HepG2 (cell line): ENCODE data around the gene TMEM41B. TPM values are rescaled to one million over a fixed set of nuclear protein-coding genes. Genes with fewer than 3 reads are reported as not detected.
A peak's percentile ranks its signal among the peaks of the same experiment; 100 is the strongest.

Experiments
- AGO1 ChIP-seq: fragments of 200-400 bp; formaldehyde crosslinking; IDR thresholded peaks from 2 replicates; pipeline ENCODE4 v1.6.1; 2017; ENCODE audit warnings: mild to moderate bottlenecking, low read depth, low read length, moderate library complexity; ENCODE audit not compliant: poor library complexity, severe bottlenecking
- CBFB ChIP-seq: sonication (generic); formaldehyde crosslinking; IDR thresholded peaks from 2 replicates; pipeline ENCODE4 v1.4.0; 2020; ENCODE audit warnings: missing genetic modification reagents
- ESRRA ChIP-seq: sonication (generic); formaldehyde crosslinking; IDR thresholded peaks from 2 replicates; pipeline ENCODE4 v1.5.1; 2020; ENCODE audit warnings: mild to moderate bottlenecking, low read depth, missing genetic modification reagents
- MYC ChIP-seq: sonication (generic); formaldehyde crosslinking; IDR thresholded peaks from 2 replicates; pipeline ENCODE4 v1.9.0; 2021; ENCODE audit warnings: missing genetic modification reagents, borderline replicate concordance
- POLR2AphosphoS5 ChIP-seq: IDR thresholded peaks from 2 replicates; pipeline ENCODE4 v1.6.1; 2012; ENCODE audit warnings: low read depth, low read length
- RFX5 ChIP-seq: IDR thresholded peaks from 2 replicates; pipeline ENCODE4 v1.6.1; 2011; ENCODE audit warnings: low read depth, low read length, improper control_type of control experiment
- SAFB2 ChIP-seq: sonication (generic); formaldehyde crosslinking; IDR thresholded peaks from 2 replicates; pipeline ENCODE4 v1.5.1; 2020; ENCODE audit warnings: missing genetic modification reagents, low read depth, mild to moderate bottlenecking, borderline replicate concordance
- SALL1 ChIP-seq: sonication (generic); formaldehyde crosslinking; IDR thresholded peaks from 2 replicates; pipeline ENCODE4 v1.8.0; 2022; ENCODE audit warnings: mild to moderate bottlenecking, missing genetic modification reagents
- ZBTB26 ChIP-seq: IDR thresholded peaks from 2 replicates; pipeline ENCODE4 v1.6.1; 2016; ENCODE audit warnings: missing compliant biosample characterization, missing genetic modification reagents, borderline replicate concordance
- ZNF329 ChIP-seq: sonication (generic); formaldehyde crosslinking; IDR thresholded peaks from 2 replicates; pipeline ENCODE4 v1.9.0; 2021; ENCODE audit warnings: low read depth, mild to moderate bottlenecking, missing genetic modification reagents
- ZNF616 ChIP-seq: sonication (generic); formaldehyde crosslinking; IDR thresholded peaks from 2 replicates; pipeline ENCODE4 v1.5.0; 2020; ENCODE audit warnings: low read depth, mild to moderate bottlenecking, missing genetic modification reagents
- polyA plus RNA-seq, 8 experiments: library from polyadenylated mRNA; depleted of rRNA in 3 of 8; stranded (reverse) in 7 of 8; unstranded in 1 of 8; fragments of >200 nt; fragmentation: Illumina TruSeq in 4 of 8; extraction: Trizol in 4 of 8; gene quantifications; 2 replicates each; pipeline versions ENCODE4 v1.2.1 to v1.2.3, GENCODE V29; 2011 to 2016; ENCODE audit warnings: low read depth in 4 of 8, missing spikeins in 1 of 8, mixed read lengths in 1 of 8; ENCODE audit not compliant: insufficient read depth in 1 of 8
- total RNA-seq, 5 experiments: library from RNA; depleted of rRNA; stranded (reverse); fragments of >200 nt; fragmentation: Illumina TruSeq; extraction: Trizol; gene quantifications; 2 replicates each; pipeline ENCODE4 v1.2.3, GENCODE V29; 2016; ENCODE audit warnings: low read depth in 1 of 5
- TF ChIP-seq, protein P1 (sequence below): sonication (generic); formaldehyde crosslinking; IDR thresholded peaks from 2 replicates; pipeline ENCODE4 v1.9.0; 2022; ENCODE audit warnings: low read depth, missing genetic modification reagents
- TF ChIP-seq, protein P2 (sequence below): sonication (generic); formaldehyde crosslinking; IDR thresholded peaks from 2 replicates; pipeline ENCODE4 v1.9.0; 2021; ENCODE audit warnings: missing genetic modification reagents, borderline replicate concordance

The TMEM41B gene
- total and polyA plus RNA-seq, 2 of the 13 experiments (the other 11 are each of a cell fraction or from before 2014, with no cell fraction given), result 36.8 to 48.1 TPM

- TF ChIP-seq POLR2AphosphoS5 (peak; percentile 73), SAFB2 (CRISPR knock-in tag) (peak; percentile 52; the same call in 1 of the 2 replicates), SALL1 (peak; percentile 69), ESRRA (CRISPR knock-in tag) (0 out of 2 replicates have a peak, but pooled peaks have one; percentile 37), ZNF616 (CRISPR knock-in tag) (peak; percentile 32; the same call in 1 of the 2 replicates), AGO1 (peak; percentile 52), ZBTB26 (CRISPR knock-in tag) (no peak; the same call in 1 of the 2 replicates), MYC (CRISPR knock-in tag) (peak; percentile 85), ZNF329 (peak; percentile 25; the same call in 1 of the 2 replicates), RFX5 (peak; percentile 13; the same call in 1 of the 2 replicates), CBFB (CRISPR knock-in tag) (0 out of 2 replicates have a peak, but pooled peaks have one; percentile 0)
- TF ChIP-seq, protein P1, sequence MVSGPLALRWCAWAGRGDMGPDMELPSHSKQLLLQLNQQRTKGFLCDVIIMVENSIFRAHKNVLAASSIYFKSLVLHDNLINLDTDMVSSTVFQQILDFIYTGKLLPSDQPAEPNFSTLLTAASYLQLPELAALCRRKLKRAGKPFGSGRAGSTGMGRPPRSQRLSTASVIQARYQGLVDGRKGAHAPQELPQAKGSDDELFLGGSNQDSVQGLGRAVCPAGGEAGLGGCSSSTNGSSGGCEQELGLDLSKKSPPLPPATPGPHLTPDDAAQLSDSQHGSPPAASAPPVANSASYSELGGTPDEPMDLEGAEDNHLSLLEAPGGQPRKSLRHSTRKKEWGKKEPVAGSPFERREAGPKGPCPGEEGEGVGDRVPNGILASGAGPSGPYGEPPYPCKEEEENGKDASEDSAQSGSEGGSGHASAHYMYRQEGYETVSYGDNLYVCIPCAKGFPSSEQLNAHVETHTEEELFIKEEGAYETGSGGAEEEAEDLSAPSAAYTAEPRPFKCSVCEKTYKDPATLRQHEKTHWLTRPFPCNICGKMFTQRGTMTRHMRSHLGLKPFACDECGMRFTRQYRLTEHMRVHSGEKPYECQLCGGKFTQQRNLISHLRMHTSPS (CRISPR knock-in tag), result 0 out of 2 replicates have a peak, but pooled peaks have one; percentile 16
- TF ChIP-seq, protein P2, sequence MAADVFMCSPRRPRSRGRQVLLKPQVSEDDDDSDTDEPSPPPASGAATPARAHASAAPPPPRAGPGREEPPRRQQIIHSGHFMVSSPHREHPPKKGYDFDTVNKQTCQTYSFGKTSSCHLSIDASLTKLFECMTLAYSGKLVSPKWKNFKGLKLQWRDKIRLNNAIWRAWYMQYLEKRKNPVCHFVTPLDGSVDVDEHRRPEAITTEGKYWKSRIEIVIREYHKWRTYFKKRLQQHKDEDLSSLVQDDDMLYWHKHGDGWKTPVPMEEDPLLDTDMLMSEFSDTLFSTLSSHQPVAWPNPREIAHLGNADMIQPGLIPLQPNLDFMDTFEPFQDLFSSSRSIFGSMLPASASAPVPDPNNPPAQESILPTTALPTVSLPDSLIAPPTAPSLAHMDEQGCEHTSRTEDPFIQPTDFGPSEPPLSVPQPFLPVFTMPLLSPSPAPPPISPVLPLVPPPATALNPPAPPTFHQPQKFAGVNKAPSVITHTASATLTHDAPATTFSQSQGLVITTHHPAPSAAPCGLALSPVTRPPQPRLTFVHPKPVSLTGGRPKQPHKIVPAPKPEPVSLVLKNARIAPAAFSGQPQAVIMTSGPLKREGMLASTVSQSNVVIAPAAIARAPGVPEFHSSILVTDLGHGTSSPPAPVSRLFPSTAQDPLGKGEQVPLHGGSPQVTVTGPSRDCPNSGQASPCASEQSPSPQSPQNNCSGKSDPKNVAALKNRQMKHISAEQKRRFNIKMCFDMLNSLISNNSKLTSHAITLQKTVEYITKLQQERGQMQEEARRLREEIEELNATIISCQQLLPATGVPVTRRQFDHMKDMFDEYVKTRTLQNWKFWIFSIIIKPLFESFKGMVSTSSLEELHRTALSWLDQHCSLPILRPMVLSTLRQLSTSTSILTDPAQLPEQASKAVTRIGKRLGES, result no peak
These were observed 48.9 kb downstream of the TMEM41B start, which contains the start of gene DENND5A (continued) for GRCh38 chr11:9265211-9266131.
